Effector memory CD4-positive, alpha-beta T cell (primary cell): Measurements from ENCODE around the gene RNF187.

Source experiments
- DNase-seq, 3 donors: peaks; one replicate each; pipeline ENCODE4 v3.0.0-alpha.2; 2020
- H3K27ac ChIP-seq: 2 replicates; pipeline ENCODE4 v1.7.0; 2013; ENCODE audit warnings: mild to moderate bottlenecking, low read length, moderate library complexity; ENCODE audit not compliant: insufficient read depth, poor library complexity, severe bottlenecking
- H3K27me3 ChIP-seq: replicated peaks from 2 replicates; pipeline ENCODE4 v1.7.0; 2013; ENCODE audit warnings: mild to moderate bottlenecking, low read length; ENCODE audit not compliant: insufficient read depth, control insufficient read depth, poor library complexity, severe bottlenecking
- H3K36me3 ChIP-seq: 2 replicates; pipeline ENCODE4 v1.7.0; 2013; ENCODE audit warnings: mild to moderate bottlenecking, low read length, moderate library complexity; ENCODE audit not compliant: control insufficient read depth, insufficient read depth
- H3K4me1 ChIP-seq: 2 replicates; pipeline ENCODE4 v1.7.0; 2013; ENCODE audit warnings: low read length, mild to moderate bottlenecking; ENCODE audit not compliant: control insufficient read depth, insufficient read depth, poor library complexity, severe bottlenecking
- H3K4me3 ChIP-seq: 2 replicates; pipeline ENCODE4 v1.7.0; 2013; ENCODE audit warnings: low read length, low read depth, mild to moderate bottlenecking; ENCODE audit not compliant: insufficient read depth, poor library complexity, severe bottlenecking
- H3K9me3 ChIP-seq: 2 replicates; pipeline ENCODE4 v1.7.0; 2013; ENCODE audit warnings: mild to moderate bottlenecking, low read length, moderate library complexity; ENCODE audit not compliant: control insufficient read depth

The RNF187 gene

DNA sequence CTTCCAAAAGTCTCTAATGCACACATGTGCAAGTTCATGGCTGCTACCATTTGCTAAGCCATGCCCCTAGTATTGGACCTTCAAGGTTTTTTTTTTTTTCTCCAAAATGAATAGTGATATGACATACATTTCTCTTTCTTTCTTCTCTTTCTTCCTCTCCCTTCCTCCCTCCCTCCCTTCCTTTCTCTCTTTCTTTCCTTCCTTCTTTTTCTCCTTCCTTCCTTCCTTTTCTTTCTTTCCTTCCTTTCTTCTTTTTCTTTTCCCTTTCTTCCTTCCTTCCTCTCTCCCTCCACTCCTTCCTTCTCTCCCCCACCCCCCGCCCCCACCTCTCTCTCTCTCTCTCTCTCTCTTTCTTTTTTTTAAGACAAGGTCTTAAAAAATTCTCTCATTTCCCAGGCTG, 3.4 kb upstream of the RNF187 start:
- no peak overlapping the region for H3K4me3 ChIP-seq
- H3K4me1 ChIP-seq = peaks cover 19% of the 10 kb centered on the region
- H3K27ac ChIP-seq = no peak overlapping the region
- no peaks in the 10 kb centered on the region for H3K9me3 ChIP-seq
- H3K36me3 ChIP-seq = no peaks in the 10 kb centered on the region
- H3K27me3 ChIP-seq = no peaks in the 10 kb centered on the region
- DNase-seq = no peak

DNA sequence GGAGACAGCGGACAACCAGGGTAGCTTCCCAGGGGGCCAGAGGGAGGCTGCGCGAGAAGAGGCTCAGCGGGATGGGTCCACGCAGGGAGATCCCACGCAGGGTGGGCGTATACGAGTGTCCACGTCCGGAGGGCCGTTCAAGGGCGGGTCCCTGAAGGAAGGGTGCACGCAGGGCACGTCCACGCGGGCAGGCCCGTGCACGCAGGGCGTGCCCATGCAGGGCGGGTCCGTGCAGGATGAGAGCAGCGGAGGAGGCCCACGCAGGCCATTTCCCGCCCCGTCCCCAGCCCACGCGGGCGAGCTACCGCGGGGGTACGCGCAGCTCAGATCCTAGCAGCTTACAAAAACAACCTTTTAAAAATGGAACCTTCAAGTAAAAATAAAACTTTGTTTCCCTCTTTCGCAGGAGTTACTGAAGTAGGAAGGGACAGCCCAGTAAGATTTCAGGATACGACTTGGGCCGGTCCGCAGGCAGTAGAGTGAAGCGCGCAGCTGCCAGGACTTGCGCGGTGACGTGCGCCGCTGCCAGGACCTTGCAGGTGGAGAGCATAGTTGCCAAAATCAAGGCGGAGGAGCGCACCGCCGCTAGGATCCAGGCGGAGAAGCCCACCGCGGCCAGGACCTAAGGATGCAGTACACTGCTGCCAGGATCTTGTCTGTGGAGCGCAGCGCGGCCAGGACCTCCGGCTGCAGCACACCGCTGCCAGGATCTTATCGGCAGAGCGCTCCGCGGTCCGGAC, 416 bp upstream of the RNF187 start:
- peak; percentile 61 to 71 (median 70) for DNase-seq
- H3K36me3 ChIP-seq = peaks cover 8% of the 10 kb centered on the region
- peaks cover 24% of the 10 kb centered on the region for H3K4me1 ChIP-seq
- peak overlapping the region; percentile 87 for H3K4me3 ChIP-seq
- no peaks in the 10 kb centered on the region for H3K9me3 ChIP-seq
- H3K27me3 ChIP-seq = no peaks in the 10 kb centered on the region
- H3K27ac ChIP-seq = peak overlapping the region; percentile 100

DNA sequence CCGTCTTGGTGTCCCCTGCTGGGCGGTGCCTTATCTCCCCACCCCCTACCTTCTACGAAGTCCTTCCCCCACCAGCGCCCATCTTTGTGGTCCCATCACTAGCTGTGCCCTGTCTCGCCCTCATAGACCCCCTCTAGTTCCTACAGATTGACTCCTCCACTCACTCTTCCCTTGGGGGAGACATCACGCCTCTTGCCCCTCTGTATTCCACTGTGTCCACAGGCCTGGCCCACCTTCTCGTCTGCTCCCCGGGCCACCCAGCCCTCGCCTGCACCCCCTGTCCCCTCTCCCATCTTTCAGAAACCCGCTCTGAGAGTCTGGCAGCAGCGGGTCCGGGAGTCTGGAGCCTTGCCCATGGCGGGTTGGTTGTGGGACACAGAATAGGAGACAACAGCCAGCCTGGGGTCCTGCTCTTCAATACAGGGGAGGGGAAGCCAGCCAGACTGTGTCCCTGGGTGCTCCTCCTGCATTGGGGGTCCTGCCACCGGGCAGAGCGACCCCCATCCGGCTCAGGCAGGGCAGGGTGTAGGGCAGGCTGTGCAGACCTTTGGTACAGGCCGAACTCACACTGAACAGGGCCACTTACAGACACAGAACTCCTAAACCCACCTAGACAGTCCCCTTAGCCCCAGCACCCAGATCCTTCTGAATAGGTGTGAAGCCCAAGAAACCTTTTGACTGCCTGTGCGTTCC, 1.1 kb downstream of the RNF187 start:
- Histone ChIP-seq H3K9me3 (no peaks in the 10 kb centered on the region), H3K27me3 (no peaks in the 10 kb centered on the region), H3K27ac (peak overlapping the region; percentile 100), H3K4me3 (peak overlapping the region; percentile 61), H3K4me1 (peaks cover 24% of the 10 kb centered on the region), H3K36me3 (peaks cover 14% of the 10 kb centered on the region)
- DNase-seq = no peak

DNA sequence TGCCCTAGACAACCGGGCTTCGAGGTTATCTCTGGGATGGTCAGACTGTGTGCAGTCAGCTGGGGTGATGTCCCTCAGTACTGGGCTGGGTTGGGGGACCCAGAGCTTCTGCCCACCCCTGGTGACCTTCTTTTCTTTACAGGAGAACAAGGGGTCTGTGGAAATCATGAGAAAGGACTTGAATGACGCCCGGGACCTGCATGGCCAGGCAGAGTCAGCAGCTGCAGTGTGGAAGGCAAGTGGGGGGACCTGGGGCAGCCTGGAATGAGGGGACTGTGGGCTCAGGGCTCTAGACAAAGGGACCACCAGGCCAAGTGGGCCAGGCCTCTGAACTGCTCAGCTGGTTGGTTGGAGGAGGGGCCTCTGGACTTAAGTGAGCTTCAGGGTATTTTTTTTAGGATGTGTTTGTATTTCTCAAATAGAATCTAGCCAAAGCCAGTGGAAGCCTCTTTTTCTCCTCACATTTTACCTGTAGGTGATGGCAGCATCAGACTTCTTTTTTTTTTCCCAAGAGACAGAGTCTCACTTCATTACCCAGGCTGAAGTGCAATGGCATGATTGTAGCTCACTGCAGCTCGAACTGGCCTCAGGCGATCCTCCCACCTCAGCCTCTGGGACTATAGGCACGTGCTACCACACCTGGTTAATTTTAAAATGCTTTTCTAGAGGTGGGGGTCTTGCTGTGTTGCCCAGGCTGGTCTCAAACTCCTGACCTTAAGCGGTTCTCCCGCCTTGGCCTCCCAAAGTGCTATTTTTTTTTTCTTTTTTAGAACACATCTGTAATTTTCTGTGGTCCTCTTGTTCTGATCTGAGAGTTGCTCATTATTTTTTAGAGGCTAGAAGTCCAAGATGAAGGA, 1.9 kb downstream of the RNF187 start:
- no peak for DNase-seq
- Histone ChIP-seq H3K27ac (no peak overlapping the region), H3K4me3 (peak overlapping the region; percentile 61), H3K36me3 (peaks cover 22% of the 10 kb centered on the region), H3K27me3 (no peaks in the 10 kb centered on the region), H3K4me1 (peaks cover 24% of the 10 kb centered on the region), H3K9me3 (no peaks in the 10 kb centered on the region)

DNA sequence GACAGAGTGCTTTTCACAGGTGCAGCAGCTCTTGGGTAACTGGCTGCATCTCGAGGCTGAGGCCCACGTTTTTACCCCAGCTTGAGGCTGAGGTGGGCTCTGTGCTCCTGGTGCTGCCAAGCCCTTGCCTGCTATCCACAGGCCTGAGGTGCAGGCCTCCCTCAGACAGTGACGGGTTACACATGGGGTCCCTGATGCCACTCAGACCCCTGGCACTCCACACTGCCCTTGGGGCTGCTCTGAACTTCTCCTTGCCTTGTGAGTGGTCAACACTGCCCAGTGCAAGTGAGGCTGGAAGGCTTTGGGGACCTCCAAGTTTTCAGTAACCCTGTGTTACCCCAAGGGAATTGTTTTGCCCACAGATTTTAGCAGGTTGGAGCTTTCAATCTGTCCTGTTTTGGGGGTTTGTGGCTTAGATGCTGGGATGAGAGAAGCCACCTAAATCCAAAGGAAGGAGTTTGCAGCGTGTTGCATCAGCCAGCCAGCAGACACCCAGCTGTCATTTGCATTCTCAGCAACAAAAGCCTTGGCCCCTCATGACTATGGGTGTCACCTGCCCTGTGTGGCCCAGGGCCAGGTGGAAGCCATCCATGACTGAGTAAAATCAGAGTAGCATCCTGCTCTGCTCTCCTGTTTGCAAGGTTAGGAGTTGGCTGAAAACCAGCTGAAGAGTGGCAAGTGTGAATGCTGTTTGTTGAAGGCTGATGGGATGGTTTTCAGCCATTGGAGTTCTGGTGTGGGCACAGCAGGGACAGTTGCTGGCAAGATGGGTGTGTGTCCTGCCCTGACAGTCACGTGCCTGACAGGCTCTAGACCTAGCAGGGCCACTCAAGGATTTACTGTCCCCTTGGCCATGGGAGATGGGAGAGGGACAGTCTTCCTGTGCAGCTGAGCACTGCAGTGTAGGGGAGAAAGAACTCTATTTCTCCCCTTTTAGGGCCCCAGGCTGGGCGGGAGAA, 3.2 kb downstream of the RNF187 start:
- no peak for DNase-seq
- Histone ChIP-seq H3K9me3 (no peaks in the 10 kb centered on the region), H3K27me3 (no peaks in the 10 kb centered on the region), H3K4me1 (peaks cover 24% of the 10 kb centered on the region), H3K27ac (no peak overlapping the region), H3K36me3 (peaks cover 35% of the 10 kb centered on the region), H3K4me3 (no peak overlapping the region)

DNA sequence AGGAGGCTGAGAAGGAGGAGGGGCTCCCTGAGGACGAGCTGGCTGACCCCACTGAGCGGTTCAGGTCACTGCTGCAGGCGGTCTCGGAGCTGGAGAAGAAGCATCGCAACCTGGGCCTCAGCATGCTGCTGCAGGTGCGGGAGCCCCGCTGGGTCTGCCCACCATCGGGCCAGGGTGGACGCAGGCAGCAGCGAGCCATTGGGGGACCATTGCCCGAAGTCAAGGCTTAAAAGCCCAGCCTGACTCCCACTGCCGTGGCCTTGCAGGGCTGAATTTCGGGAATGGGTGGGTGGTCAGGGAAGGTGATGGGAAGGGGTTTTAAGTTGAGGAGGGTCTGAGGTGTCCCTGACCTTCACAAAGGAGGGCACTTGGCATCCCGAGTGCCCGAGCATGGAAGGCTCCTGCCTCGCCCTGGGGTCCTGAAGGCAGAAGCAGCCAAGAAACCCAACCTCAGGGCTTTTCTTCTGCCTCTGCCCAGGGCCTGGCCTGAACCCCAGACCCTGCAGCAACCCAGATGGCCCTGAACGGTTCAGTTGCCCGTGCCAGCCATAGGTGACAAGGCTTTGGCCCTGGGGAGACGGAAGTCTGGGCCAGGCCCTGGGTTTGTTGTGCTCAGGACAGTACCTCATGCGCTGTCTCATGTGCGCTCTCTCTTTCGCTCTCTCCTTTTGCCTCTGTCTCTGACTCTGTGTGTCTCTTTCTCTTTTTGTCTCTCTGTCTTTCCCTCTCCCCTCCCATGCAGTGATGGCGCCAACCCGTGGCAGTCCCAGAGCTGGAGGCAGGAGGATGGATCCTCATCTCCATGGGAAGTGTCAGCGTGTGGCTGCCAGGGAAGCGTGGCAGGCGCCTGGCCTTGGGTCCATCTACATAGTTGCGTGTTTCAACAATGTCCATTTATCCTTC, 6.2 kb downstream of the RNF187 start:
- Histone ChIP-seq H3K4me1 (peaks cover 17% of the 10 kb centered on the region), H3K36me3 (peaks cover 52% of the 10 kb centered on the region), H3K27me3 (no peaks in the 10 kb centered on the region), H3K27ac (no peak overlapping the region), H3K9me3 (no peaks in the 10 kb centered on the region), H3K4me3 (no peak overlapping the region)
- DNase-seq = no peak

DNA sequence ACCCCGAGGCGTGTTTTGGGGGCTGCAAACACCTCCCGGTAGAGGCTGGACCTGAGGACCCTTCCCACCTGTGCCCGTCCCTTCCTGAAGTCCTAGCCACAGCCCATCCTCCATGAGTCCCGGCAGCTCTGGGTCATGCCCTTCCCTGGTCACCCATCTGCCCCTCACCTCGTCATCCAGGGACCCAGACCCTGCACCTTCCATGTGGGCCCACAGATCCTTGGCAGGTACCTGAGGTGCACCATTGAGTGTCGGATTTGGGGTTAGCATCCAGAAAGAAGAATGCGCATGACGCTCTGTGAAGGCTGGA, 6.8 kb downstream of the RNF187 start:
- H3K36me3 ChIP-seq = peaks cover 52% of the 10 kb centered on the region
- H3K27ac ChIP-seq = no peak overlapping the region
- H3K4me1 ChIP-seq = peaks cover 11% of the 10 kb centered on the region

DNA sequence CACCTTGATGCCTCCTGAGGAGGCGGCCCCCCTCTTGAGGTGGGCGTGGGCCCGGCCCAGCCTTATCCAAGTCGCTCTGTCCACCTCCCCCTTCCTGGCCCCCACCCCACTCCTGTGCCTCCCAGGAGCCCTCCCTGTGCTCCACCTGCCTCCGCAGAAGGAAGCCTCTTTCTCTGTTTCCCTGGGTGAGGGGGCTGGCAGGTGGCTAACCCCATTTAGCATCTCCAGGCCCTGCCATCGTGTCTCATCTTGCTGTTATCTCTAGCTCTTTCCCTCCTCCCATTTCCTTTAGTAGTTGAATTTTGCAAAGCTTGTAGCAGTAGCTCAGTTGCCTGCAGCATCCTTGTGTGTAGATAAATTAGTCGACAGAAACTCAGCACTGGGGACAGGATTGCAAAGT, 7.2 kb downstream of the RNF187 start:
- no peak for DNase-seq
- H3K9me3 ChIP-seq = no peaks in the 10 kb centered on the region
- H3K4me3 ChIP-seq = no peak overlapping the region
- no peak overlapping the region for H3K27ac ChIP-seq
- H3K4me1 ChIP-seq = peaks cover 9% of the 10 kb centered on the region
- H3K36me3 ChIP-seq = peaks cover 52% of the 10 kb centered on the region
- H3K27me3 ChIP-seq = no peaks in the 10 kb centered on the region

More for the DNA sequence above, 6.8 kb downstream of the RNF187 start:
- Histone ChIP-seq H3K4me3 (no peak overlapping the region), H3K27me3 (no peaks in the 10 kb centered on the region), H3K9me3 (no peaks in the 10 kb centered on the region)
- DNase-seq = no peak
